Measurements from ENCODE around the gene SVIL.

- TF ChIP-seq TAF1 (IDR thresholded peaks at IDR 0.05; ENCODE audit: low read depth) (no peak), YY1 (IDR thresholded peaks at IDR 0.05; ENCODE audit: low read depth) (no peak), MAX (IDR thresholded peaks at IDR 0.05) (no peak), RAD21 (IDR thresholded peaks at IDR 0.05; ENCODE audit: low read depth) (no peak), CEBPB (IDR thresholded peaks at IDR 0.05) (no peak), REST (IDR thresholded peaks at IDR 0.05; ENCODE audit: low read depth) (no peak), USF1 (IDR thresholded peaks at IDR 0.05) (no peak)
Measured at GRCh38 chr10:29646960-29647461, 12.2 kb upstream of the SVIL start.
